COLO668 (cell line): ENCODE measurements around the gene EEF2KMT.
"Not testable (repeated sequence)": the region's sequence is repeated elsewhere in the genome, so short reads cannot be mapped to it uniquely, and the experiment has no call there.

ENCODE experiments used
- DNase-seq: peaks from one replicate; lab custom pipeline; 2025; ENCODE audit not compliant: unreplicated experiment; lab: John Stamatoyannopoulos, UW

Gene EEF2KMT

DNA sequence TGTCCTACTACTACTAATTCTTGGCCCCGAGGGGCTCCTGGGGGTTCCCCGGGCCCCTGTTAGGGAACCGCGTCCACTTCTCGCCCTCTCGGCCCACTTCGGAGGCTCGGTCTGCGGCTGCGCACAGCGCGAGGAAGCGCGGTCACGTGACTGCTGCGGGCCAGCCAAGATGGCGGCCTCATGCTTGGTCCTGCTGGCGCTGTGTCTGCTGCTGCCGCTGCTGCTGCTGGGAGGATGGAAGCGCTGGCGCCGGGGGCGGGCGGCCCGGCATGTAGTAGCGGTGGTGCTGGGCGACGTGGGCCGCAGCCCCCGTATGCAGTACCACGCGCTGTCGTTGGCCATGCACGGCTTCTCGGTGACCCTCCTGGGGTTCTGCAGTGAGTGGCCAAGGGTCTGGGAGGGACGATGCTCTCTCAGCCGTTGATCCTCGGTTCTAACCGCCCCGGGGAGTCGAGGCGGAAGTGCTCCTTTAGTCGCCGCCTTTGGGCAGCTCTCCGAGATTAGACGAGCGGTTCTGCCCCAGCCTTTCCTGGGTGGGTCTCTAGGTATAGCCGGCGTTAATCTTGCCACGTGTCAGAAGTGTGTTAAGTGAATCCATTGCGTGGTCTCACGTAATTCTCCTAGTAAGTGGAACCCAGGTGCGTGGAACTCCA lies 25.8 kb downstream of the EEF2KMT start, which contains the start of gene ALG1:
Gene ALG1 (plus strand): TSS at position 163 of the 653 bp plus-strand sequence. CDS start 7 bp downstream, at position 170.
- peak; percentile 88 for DNase-seq

GRCh38 chr16:5071341-5071680 lies 26.3 kb downstream of the EEF2KMT start:
- DNase-seq = no peak

DNA sequence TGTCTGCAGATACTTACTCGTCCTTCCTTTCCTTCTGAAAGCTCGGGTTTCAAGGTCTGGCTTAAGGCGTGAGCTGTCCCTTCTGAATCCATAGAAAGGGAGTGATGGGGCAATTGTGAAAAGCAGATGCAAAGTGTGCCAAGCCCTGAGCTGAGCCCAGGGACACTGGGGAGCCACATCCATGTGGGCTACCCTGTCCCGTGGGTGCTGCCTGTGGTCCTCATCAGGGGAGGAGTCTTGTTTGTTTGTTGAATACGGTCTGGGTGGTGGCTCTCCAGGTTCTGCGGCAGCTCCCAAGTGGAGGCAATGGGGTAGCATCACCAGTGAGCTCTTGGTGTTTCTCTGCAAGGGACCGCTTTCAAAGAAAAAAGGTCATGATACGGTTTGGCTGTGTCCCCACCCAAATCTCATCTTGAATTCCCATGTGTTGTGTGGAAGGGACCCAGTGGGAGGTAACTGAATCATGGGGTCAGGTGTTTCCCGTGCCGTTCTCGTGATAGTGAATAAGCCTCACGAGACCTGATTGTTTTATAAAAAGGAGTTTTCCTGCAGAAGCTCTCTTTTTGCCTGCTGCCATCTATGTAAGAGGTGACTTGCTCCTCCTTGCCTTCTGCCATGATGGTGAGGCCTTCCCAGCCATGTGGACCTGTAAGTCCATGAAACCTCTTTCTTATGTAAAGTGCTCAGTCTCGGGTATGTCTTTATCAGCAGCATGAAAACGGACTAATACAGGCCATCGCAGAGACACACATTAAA lies 27.0 kb downstream of the EEF2KMT start:
- no peak for DNase-seq

DNA sequence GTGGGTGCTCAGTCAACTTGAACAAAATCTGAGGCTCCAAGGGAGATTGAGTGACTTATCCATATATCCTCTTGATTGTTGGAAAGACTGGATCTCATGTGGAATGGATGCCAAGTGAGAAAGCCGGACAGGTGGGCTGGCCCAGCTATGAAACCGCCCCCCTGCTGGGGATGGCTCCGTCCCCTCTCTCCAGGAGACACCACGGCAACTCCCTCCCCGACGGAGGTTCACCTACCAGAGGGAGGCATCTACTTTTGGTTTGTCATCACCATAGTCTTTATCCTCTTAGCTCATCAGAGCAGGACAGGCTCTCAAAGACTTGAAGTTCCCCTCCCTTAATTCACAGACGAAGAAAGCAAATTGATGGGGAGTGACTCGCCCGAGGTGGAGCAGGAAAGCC lies 27.7 kb downstream of the EEF2KMT start:
- DNase-seq = no peak

- DNase-seq = no peak
These were observed 28.5 kb downstream of the EEF2KMT start for GRCh38 chr16:5069048-5069447.

DNA sequence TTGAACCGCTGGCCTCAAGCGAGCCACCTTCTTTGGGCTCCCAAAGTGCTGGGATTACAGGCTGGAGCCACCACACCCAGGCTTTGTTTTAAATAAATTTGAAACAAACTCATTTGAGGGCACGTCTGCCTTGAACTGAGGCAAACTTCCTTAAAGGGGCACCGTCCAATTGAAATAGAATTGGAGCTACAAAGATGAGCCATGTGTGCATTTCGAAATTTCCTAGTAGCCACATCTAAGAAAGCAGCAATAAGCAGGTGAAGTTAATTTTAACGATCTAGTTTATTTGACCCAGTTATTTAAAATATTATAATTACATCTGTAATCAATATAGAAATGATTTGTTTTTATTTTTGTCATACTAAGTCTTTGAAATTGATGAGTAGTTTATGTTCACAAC lies 31.1 kb downstream of the EEF2KMT start:
- DNase-seq = no peak

- DNase-seq = no peak
These were observed 31.8 kb downstream of the EEF2KMT start, which contains the start of gene C16orf89 for GRCh38 chr16:5065813-5066212. TSS of gene C16orf89 (minus strand) at chr16:5065956. CDS start at chr16:5065908, 48 bp downstream.

DNA sequence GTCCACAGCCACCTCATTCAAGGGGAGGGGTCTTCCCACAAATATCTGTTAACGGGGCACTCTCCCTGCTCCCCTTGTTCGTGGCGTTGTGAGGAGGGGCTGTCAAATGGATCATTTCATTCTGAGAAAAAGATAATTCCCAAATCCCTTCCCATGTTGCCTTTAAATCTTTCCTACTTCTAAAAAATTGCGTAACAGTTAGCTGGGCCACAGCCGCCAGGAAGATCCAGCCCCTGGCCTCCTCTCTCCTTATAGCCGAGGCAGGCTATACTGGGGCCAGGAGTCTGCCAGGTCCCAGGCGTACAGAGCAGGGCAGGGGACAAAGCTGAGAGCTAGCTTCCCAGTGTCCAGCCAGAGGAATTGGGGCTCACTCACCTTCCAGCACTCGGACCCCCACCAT lies 32.3 kb downstream of the EEF2KMT start:
- no peak for DNase-seq

GRCh38 chr16:5064915-5065314 lies 32.7 kb downstream of the EEF2KMT start:
- DNase-seq = peak; percentile 30

DNA sequence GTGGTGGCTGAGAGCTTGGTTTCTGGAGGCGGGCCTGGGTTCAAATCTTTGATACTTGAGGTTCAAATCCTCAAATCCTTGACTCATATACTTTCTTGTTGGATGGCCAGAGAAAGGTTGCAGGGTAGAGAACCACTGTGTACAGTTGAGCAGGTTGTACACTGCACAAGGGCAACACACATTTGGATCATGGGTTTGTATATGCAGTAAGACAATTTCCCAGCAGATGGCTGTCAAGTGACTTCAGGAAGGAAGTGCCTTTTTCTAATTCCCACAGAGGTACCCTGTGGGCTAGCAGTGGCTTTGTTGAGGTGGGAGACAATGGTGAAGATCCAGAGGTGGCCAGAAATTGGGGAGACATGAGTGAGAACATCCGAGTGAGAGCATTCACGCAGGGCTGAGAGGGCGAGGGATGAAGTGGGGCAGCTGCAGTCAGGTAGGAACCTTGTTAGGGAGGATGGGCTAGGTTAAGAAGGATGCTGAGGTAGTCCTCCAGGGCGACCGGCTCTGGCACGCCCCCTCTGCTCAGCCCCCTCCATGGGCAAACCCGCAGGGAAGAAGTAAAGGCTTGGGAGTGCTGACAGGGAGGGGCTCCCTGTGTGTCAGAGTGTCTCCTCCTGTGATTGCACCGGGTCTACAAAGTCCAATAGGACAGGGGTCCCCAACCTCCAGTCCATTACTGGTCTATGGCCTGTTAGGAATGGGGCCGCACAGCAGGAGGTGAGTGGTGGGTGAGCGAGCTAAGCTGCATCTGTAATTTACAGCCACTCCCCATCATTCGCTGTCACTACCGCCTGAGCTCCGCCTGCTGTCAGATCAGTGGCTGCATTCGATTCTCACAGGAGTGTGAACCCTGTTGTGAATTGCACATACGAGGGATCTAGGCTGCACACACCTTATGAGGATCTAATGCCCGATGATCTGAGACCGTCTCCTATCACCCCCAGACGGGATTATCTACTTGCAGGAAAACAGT lies 34.5 kb downstream of the EEF2KMT start:
- no peak for DNase-seq

DNA sequence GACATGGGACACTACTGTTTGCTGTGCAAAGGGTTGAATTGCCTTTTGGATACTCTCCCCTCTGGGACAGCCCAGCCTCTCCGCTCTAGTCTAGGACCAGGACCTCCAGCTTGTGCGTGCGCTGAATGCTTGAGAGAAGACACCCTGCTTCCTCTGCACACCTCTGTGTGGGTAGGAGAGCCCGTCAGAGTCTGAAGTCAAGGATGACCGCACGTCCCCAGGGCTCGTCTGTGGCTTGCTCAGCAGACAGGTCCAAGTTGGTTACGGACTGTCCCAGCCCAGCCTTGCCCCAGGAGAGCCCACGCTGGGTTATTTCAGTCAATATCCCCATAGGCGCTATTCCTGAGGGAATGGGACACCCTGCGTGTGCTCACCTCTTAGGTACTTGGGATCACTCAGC lies 35.5 kb downstream of the EEF2KMT start:
- no peak for DNase-seq

DNA sequence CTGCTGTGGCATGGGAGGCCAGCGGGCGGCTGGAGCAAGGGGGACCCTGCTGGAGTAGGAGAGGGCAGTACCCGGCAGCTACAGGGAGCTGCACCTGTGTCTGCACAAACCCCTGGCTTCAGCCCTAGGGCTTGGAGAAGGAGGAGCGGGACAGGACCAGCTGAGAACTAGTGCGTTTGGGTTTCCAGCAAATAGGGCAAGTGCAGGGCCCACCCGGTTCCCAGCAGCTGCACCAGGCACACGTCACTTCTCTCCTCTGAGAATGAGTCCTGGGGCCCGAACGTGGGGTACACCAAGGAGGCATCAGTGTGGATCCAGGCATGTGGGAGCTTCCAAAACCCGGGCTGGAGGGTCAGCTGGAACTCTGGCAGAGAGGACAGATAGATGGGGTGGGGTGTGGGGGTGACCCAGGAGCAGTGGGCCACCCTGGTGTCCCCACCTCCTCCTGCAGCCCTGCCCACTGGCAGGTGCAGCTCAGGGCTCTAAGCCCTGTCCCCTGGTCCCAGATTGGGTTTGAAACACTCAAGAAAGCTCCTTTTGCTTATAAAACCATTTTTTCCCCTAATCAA lies 37.4 kb downstream of the EEF2KMT start:
- no peak for DNase-seq

- no peak for DNase-seq
These were observed 38.1 kb downstream of the EEF2KMT start for GRCh38 chr16:5059386-5060072.

- no peak for DNase-seq
These were observed 39.1 kb downstream of the EEF2KMT start for GRCh38 chr16:5058476-5058875.

GRCh38 chr16:5056352-5056751 lies 41.2 kb downstream of the EEF2KMT start:
- peak; percentile 20 for DNase-seq

- DNase-seq = no peak
These were observed 42.4 kb downstream of the EEF2KMT start for GRCh38 chr16:5054876-5055865.

DNA sequence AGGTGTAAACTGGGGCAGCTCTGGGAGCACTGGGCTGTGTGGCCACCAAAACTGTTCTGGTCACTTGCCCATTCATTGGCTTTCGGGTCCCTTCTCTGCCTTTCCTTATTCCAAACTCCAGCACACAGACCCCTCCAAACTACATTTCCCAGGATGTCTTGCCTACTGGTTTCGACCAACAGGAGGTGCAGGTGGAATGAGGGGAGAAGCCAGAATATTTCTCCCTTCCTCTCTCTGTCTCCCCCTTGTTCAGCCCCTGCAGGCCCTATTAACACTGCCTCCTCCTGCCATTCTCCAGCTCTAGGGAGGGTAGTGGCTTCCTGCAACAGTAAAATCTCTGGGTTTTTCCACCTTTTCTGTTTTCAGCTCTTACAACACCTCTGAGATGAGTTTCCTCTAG lies 50.7 kb downstream of the EEF2KMT start:
- no peak for DNase-seq

DNA sequence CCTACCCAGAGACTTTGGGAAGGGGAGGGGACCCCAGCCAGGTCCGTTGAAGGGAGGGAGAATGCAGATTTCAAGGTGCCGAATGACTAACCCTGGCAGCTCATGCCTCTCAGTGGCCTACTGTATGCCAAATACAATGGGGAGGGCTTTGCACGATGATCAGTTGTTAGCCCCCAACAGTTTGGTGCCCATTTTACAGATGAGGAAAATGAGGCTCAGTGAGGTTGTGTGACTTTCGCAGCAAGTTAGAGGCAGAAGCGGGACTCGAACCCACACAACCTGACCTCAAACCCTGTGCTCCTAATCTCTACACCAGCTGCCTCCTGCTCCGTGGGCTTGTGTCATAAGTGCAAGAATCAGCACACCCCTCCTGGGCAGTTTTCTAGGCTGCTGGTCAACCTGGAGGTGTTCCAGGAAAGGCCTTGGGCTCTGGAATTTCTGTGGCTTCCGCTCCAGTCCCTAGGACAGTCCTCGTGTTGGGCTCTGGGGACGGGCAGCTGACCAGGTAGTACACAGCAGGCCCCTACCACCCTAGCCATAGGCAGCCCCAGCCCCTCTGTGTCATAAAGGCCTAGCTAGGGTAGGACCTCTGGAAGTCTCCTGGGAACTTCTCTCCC lies 52.0 kb downstream of the EEF2KMT start:
- DNase-seq = no peak

DNA sequence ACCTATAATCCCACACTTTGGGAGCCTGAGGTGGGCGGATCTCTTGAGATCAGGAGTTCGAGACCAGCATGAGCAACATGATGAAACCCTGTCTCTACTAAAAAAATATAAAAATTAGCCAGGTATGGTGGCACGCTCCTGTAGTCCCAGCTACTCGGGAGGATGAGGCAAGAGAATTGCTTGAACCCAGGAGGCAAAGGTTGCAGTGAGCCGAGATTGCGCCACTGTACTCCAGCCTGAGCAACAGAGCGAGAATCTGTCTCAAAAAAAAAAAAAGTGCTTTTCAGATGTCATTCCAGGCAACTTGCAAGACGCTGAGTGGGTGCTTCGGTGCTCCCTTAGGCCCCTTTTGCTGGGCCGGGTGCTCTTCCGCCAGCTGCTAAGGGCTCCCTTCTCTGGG lies 53.0 kb downstream of the EEF2KMT start:
- DNase-seq = not testable (repeated sequence)
